Endodermal cell (in vitro differentiated cells): ENCODE measurements around the gene SURF2. TPM values are rescaled to one million over a fixed set of nuclear protein-coding genes. Genes with fewer than 3 reads are reported as not detected.

Source experiments
- DNase-seq: peaks from one replicate; pipeline ENCODE4 v3.0.0-alpha.2; 2017
- H3K27ac ChIP-seq: 2 replicates; pipeline ENCODE4 v1.5.1; 2013; ENCODE audit warnings: mild to moderate bottlenecking, low read depth, low read length, moderate library complexity
- H3K27me3 ChIP-seq: 2 replicates; pipeline ENCODE4 v1.6.1; 2013; ENCODE audit warnings: mild to moderate bottlenecking, low read length, moderate library complexity; ENCODE audit not compliant: insufficient read depth, control insufficient read depth, poor library complexity, severe bottlenecking
- H3K36me3 ChIP-seq: 2 replicates; pipeline ENCODE4 v1.7.0; 2013; ENCODE audit warnings: mild to moderate bottlenecking, low read length, moderate library complexity; ENCODE audit not compliant: control insufficient read depth, insufficient read depth
- H3K4me1 ChIP-seq: one replicate; pipeline ENCODE4 v1.7.0; 2013; ENCODE audit warnings: low read length; ENCODE audit not compliant: control insufficient read depth, insufficient read depth
- H3K4me3 ChIP-seq: 2 replicates; pipeline ENCODE4 v1.5.1; 2013; ENCODE audit warnings: mild to moderate bottlenecking, low read length, moderate library complexity
- H3K9ac ChIP-seq: 2 replicates; pipeline ENCODE4 v1.6.1; 2013; ENCODE audit warnings: mild to moderate bottlenecking, low read length, moderate library complexity; ENCODE audit not compliant: poor library complexity, severe bottlenecking; ENCODE audit errors: extremely low read depth
- H3K9me3 ChIP-seq: 2 replicates; pipeline ENCODE4 v1.6.1; 2013; ENCODE audit warnings: mild to moderate bottlenecking, low read length, moderate library complexity; ENCODE audit not compliant: control insufficient read depth
- H3K27ac Mint-ChIP-seq: 2 replicates; pipeline ENCODE4 v1.8.0; 2020; ENCODE audit warnings: mixed read lengths
- H3K27me3 Mint-ChIP-seq: 2 replicates; pipeline ENCODE4 v1.8.0; 2021; ENCODE audit warnings: mild to moderate bottlenecking, mixed read lengths; ENCODE audit not compliant: insufficient read depth
- H3K36me3 Mint-ChIP-seq: 2 replicates; pipeline ENCODE4 v1.8.0; 2020; ENCODE audit warnings: low read depth, mixed read lengths
- H3K4me1 Mint-ChIP-seq: 2 replicates; pipeline ENCODE4 v1.8.0; 2020; ENCODE audit warnings: mixed read lengths
- H3K4me3 Mint-ChIP-seq: 2 replicates; pipeline ENCODE4 v1.8.0; 2020; ENCODE audit warnings: mild to moderate bottlenecking, moderate library complexity, mixed read lengths
- H3K9me3 Mint-ChIP-seq: 2 replicates; pipeline ENCODE4 v1.8.0; 2020; ENCODE audit warnings: mild to moderate bottlenecking, mixed read lengths
- CTCF ChIP-seq: fragments of 200-600 bp; sonication (generic); conservative IDR thresholded peaks from 2 replicates; pipeline ENCODE4 v1.5.0; 2021; ENCODE audit warnings: antibody characterized with exemption, mild to moderate bottlenecking
- WGBS, 2 experiments: methylation state at CpG; one replicate each; pipeline versions ENCODE4 v1.1.5 to v1.1.7; 2013; ENCODE audit warnings: missing lambda C conversion rate in 2 of 2, mixed read lengths in 1 of 2; ENCODE audit not compliant: insufficient coverage in 1 of 2, insufficient read length in 1 of 2; 5-methylcytosine and 5-hydroxymethylcytosine counted together
- total RNA-seq, 2 donors: library from RNA; stranded (reverse); fragmentation: NEBNext Ultra II Directional in 1 of 2; extraction: Animal tissue kit (Norgen Biotek cat#: 25700) in 1 of 2; gene quantifications; 2 replicates in 1 of 2; 3 replicates in 1 of 2; pipeline ENCODE4 v1.2.1, GENCODE V29; 2021

Gene SURF2
- total RNA-seq, 2 donors from 2014 or later = 18.0 to 25.9 TPM

DNA sequence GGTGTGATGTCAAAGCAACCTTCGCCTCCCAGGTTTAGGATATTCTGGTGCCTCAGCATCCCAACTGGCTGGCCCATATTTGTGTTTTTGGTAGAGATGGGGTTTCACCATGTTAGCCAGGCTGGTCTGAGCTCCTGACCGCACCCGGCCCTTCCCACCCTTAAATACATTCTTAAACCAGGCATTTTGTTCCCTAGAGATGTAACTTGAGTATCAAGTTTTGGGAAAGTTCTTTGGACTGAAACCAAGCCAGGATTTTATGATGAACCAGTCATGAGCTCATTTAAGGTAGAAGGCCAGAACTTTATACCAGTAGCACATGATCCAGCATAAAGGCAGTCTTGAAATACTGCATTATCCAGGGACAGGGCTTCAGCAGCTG lies 4.8 kb upstream of the SURF2 start:
- no peak for DNase-seq
- Mint-ChIP-seq H3K27ac (peak overlapping the region; percentile 75), H3K27me3 (no peaks in the 10 kb centered on the region), H3K4me3 (no peak overlapping the region), H3K36me3 (peaks cover 57% of the 10 kb centered on the region), H3K9me3 (no peaks in the 10 kb centered on the region), H3K4me1 (peaks cover 22% of the 10 kb centered on the region)
- no peak overlapping the region for H3K9ac ChIP-seq
- WGBS, 2 experiments = 94 to 100% methylated on average over 1 to 3 of the region's 3 CpGs
- TF ChIP-seq CTCF = no peak
- no peak overlapping the region for H3K4me3 ChIP-seq
- H3K4me1 ChIP-seq = no peaks in the 10 kb centered on the region
- no peaks in the 10 kb centered on the region for H3K27me3 ChIP-seq
- H3K36me3 ChIP-seq = peaks cover 49% of the 10 kb centered on the region
- H3K9me3 ChIP-seq = no peaks in the 10 kb centered on the region
- H3K27ac ChIP-seq = no peak overlapping the region

- H3K27ac ChIP-seq = no peak overlapping the region
- peak; percentile 85 for TF ChIP-seq CTCF
- no peaks in the 10 kb centered on the region for H3K27me3 ChIP-seq
- no peak overlapping the region for H3K9ac ChIP-seq
- peak; percentile 93 for DNase-seq
- H3K4me1 ChIP-seq = no peaks in the 10 kb centered on the region
- no peaks in the 10 kb centered on the region for H3K9me3 ChIP-seq
- Mint-ChIP-seq H3K4me1 (peaks cover 17% of the 10 kb centered on the region), H3K27me3 (no peaks in the 10 kb centered on the region), H3K27ac (peak overlapping the region; percentile 75), H3K4me3 (no peak overlapping the region), H3K9me3 (no peaks in the 10 kb centered on the region), H3K36me3 (peaks cover 54% of the 10 kb centered on the region)
- 89 to 92% methylated on average over 11 to 14 of the region's 14 CpGs for WGBS, 2 experiments
- no peak overlapping the region for H3K4me3 ChIP-seq
- peaks cover 49% of the 10 kb centered on the region for H3K36me3 ChIP-seq
Observed at GRCh38 chr9:133351908-133352634, 4.3 kb upstream of the SURF2 start.

DNA sequence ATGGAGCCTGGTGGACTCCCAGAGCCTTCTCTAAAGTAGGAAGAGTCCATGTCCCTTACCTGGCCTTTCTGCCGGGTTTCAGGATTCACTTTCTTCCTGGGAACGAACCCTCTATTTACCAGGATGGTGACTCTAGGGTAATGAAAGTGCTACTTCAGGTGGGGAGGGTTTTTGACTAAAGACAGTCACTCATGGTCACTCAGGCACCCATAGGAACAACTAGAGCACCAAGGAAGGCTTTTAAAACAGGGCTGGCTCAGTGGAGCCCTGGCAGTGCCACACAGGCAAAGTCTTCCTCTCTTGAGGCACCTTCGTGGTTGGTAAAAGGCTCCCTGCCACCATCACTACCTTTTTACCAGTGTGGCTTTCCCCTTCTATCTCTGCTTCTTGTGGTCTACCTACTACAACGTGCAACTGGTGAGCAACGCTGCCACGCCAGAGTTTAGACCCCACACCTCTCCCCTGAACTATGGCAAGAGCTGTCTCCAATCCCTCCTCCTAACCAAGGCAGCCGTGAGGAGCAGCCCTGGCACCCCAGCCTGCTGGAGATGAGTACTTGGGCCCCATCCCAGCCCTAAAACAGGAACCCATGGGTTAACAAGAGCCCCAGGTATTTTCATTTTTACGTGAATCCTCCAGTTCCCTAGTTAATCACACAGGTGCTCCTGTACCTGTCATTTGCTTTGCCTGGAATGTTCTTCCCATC lies 3.6 kb upstream of the SURF2 start:
- Histone ChIP-seq H3K4me3 (no peak overlapping the region), H3K36me3 (peaks cover 49% of the 10 kb centered on the region), H3K9me3 (no peaks in the 10 kb centered on the region), H3K27me3 (no peaks in the 10 kb centered on the region), H3K9ac (no peak overlapping the region), H3K27ac (no peak overlapping the region), H3K4me1 (no peaks in the 10 kb centered on the region)
- Mint-ChIP-seq H3K27me3 (no peaks in the 10 kb centered on the region), H3K36me3 (peaks cover 57% of the 10 kb centered on the region), H3K4me1 (peaks cover 19% of the 10 kb centered on the region), H3K9me3 (no peaks in the 10 kb centered on the region), H3K27ac (peak overlapping the region; percentile 48), H3K4me3 (no peak overlapping the region)
- TF ChIP-seq CTCF = no peak
- WGBS, 2 experiments = 94 to 95% methylated on average over 6 to 8 of the region's 8 CpGs
- DNase-seq = no peak
